ENCODE measurements around the gene ERMN.

DNA sequence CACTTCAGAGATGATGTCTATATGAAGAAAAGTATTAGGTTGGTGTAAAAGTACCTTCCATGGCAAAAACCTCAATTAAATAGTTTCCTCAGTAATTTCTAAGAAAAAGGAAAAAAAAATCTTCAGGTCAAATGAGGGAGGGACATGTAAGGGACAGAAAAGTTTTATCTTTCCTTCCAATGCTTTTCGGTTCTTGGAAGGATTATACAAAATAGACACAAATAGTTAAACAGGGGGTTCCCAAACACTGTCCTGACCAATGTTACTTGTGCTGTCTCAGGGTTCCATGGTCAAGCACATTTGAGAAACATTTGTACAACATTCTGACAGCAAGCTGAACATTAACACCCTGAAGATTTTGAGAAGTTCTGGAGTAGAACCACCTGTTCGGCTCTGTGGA, 22.0 kb downstream of the ERMN start:
- TF ChIP-seq, protein P1, sequence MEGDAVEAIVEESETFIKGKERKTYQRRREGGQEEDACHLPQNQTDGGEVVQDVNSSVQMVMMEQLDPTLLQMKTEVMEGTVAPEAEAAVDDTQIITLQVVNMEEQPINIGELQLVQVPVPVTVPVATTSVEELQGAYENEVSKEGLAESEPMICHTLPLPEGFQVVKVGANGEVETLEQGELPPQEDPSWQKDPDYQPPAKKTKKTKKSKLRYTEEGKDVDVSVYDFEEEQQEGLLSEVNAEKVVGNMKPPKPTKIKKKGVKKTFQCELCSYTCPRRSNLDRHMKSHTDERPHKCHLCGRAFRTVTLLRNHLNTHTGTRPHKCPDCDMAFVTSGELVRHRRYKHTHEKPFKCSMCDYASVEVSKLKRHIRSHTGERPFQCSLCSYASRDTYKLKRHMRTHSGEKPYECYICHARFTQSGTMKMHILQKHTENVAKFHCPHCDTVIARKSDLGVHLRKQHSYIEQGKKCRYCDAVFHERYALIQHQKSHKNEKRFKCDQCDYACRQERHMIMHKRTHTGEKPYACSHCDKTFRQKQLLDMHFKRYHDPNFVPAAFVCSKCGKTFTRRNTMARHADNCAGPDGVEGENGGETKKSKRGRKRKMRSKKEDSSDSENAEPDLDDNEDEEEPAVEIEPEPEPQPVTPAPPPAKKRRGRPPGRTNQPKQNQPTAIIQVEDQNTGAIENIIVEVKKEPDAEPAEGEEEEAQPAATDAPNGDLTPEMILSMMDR (optimal IDR thresholded peaks at IDR 0.05 in 1 of 3, IDR thresholded peaks at IDR 0.05 in 1 of 3, conservative IDR thresholded peaks at IDR 0.05 in 1 of 3; ENCODE audit: extremely low read depth in 1 of 3, insufficient read depth in 2 of 3, low read length in 3 of 3): no peak
- no peak for TF ChIP-seq EZH2 (IDR thresholded peaks at IDR 0.05; ENCODE audit: low read length)

All from keratinocyte (primary cell).